Measurements from ENCODE around the gene PDZRN3. TPM values are rescaled to one million over a fixed set of nuclear protein-coding genes. Genes with fewer than 3 reads are reported as not detected.

The PDZRN3 gene
- total and polyA plus RNA-seq, 2 experiments from 2014 or later, result 7.5 to 14.0 TPM

DNA sequence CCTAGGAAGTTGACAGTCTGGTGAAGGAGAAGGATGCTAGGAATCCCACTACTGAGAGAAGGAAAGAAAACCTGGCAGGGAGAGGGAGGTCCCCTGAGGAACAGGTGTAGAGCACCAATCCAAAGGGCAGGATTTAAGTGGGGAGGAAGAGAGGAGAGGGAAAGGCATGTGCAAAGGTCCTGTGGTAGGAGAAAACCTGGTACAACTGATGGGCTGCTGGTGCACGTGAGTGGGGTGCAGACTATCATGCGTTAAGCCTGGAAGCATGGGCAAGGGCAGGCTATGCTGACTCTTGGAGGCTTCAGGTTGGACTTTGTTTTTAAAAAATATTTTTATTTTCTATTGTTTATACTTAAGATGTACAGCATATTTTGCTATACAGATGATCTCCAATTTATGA is 209.6 kb downstream of the PDZRN3 start:
- Mint-ChIP-seq H3K27me3 (ENCODE audit: insufficient read depth, low read depth, poor library complexity) (peaks cover 1% of the 10 kb centered on the region), H3K27ac (no peak overlapping the region)
- ATAC-seq, result no peak

More for the DNA sequence above, 209.6 kb downstream of the PDZRN3 start:
- Histone ChIP-seq H3K79me2 (replicated peaks; ENCODE audit: insufficient read depth) (no peaks in the 10 kb centered on the region), H3K4me2 (no peak overlapping the region), H3K36me3 (ENCODE audit: insufficient read depth) (no peaks in the 10 kb centered on the region), H3K4me1 (ENCODE audit: insufficient read depth) (peaks cover 8% of the 10 kb centered on the region; the same call in 1 of the 2 replicates), H3K9me2 (ENCODE audit: insufficient read depth) (no peaks in the 10 kb centered on the region), H3K27me3 (ENCODE audit: insufficient read depth) (no peaks in the 10 kb centered on the region), H3K27ac (ENCODE audit: low read depth) (no peak overlapping the region), H3F3A (replicated peaks; ENCODE audit: low read depth) (no peaks in the 10 kb centered on the region), H2AFZ (no peak overlapping the region), H4K20me1 (replicated peaks; ENCODE audit: insufficient read depth) (no peaks in the 10 kb centered on the region), H3K4me3 (no peak overlapping the region)
- no peak overlapping the region for H3K4me3 Mint-ChIP-seq
- DNase-seq (ENCODE audit: low spot score), result no peak
- TF ChIP-seq NANOG (IDR thresholded peaks at IDR 0.05; ENCODE audit: borderline replicate concordance) (no peak), ZNF114 (CRISPR knock-in tag; IDR thresholded peaks at IDR 0.05) (no peak), STAT1 (IDR thresholded peaks at IDR 0.05; ENCODE audit: unreplicated experiment) (no peak), ETS1 (IDR thresholded peaks at IDR 0.05) (no peak), CREB1 (CRISPR knock-in tag; IDR thresholded peaks at IDR 0.05; ENCODE audit: low read depth) (no peak), ZNF331 (CRISPR knock-in tag; IDR thresholded peaks at IDR 0.05; ENCODE audit: low read depth) (no peak), EZH2phosphoT487 (IDR thresholded peaks at IDR 0.05; ENCODE audit: unreplicated experiment) (no peak), JUNB (IDR thresholded peaks at IDR 0.05; ENCODE audit: unreplicated experiment) (no peak), POLR2AphosphoS5 (IDR thresholded peaks at IDR 0.05; ENCODE audit: low read depth) (no peak), REST (IDR thresholded peaks at IDR 0.05; ENCODE audit: unreplicated experiment) (no peak), EZH2 (IDR thresholded peaks at IDR 0.05; ENCODE audit: low read depth, unreplicated experiment) (no peak), ZNF462 (CRISPR knock-in tag; IDR thresholded peaks at IDR 0.05) (no peak)
- TF ChIP-seq, protein P1, sequence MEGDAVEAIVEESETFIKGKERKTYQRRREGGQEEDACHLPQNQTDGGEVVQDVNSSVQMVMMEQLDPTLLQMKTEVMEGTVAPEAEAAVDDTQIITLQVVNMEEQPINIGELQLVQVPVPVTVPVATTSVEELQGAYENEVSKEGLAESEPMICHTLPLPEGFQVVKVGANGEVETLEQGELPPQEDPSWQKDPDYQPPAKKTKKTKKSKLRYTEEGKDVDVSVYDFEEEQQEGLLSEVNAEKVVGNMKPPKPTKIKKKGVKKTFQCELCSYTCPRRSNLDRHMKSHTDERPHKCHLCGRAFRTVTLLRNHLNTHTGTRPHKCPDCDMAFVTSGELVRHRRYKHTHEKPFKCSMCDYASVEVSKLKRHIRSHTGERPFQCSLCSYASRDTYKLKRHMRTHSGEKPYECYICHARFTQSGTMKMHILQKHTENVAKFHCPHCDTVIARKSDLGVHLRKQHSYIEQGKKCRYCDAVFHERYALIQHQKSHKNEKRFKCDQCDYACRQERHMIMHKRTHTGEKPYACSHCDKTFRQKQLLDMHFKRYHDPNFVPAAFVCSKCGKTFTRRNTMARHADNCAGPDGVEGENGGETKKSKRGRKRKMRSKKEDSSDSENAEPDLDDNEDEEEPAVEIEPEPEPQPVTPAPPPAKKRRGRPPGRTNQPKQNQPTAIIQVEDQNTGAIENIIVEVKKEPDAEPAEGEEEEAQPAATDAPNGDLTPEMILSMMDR (conservative IDR thresholded peaks at IDR 0.05; ENCODE audit: low read depth in 2 of 2), result no peak
- peaks cover 18% of the 10 kb centered on the region for H3K4me1 Mint-ChIP-seq
- H3K36me3 Mint-ChIP-seq (ENCODE audit: low read depth), result no peaks in the 10 kb centered on the region
- H3K9me3 Mint-ChIP-seq, result no peaks in the 10 kb centered on the region
